GM19468 (cell line): Measurements from ENCODE around the gene RFX3.

Source experiments
- ATAC-seq: cut with Tn5 transposase; IDR thresholded peaks from one replicate; pipeline ENCODE4 v1.9.1; 2021; ENCODE audit warnings: mild to moderate bottlenecking, moderate library complexity, moderate number of reproducible peaks; ENCODE audit not compliant: unreplicated experiment; ENCODE audit errors: extremely low read depth

The RFX3 gene

DNA sequence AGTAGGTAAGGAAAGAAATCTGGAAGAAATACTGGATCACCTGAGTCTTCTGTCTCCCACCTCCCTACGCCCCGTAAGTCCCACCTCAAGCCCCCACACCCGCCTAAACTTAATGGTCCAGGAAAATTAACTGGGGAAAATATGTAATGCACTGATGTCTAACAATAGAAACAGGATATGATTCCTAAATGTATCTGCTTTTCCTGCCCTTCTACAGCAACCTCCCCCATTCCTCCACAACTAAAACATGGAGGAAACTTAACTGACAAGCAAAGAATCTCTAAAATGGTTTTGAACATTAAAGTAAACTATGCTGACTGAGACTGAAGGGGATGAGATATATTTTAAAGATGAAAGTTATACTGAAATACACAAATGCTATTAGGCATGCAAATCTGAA is 10.4 kb downstream of the RFX3 start:
- ATAC-seq: no peak

GRCh38 chr9:3514786-3515185 is 11.0 kb downstream of the RFX3 start:
- ATAC-seq: no peak

DNA sequence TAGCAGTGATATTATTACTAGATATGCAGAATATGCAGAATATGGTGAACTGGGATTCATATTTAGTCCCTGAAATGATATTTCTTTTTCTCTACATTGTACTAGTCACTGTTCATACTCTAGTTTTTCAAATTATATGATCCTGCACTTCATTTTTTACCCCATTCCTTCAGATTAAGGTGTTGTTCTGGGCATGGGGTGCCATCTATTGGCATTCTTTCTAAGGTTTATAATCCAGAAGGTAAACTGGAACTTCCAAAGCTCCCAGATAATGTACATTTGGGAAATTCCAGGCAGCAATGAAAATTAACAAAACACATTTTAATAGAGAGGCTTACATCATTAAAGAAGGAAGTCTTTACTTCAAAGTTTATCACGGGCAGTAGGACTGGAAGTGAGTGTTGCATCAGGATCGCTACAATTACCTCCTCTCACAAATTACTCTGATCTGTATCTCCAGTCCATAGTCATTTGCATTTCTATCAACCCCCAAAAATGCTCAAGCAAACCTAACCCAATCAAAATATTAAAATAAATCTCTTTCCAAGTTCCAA is 12.5 kb downstream of the RFX3 start:
- ATAC-seq: no peak

GRCh38 chr9:3511551-3511950 is 14.2 kb downstream of the RFX3 start:
- ATAC-seq: no peak

GRCh38 chr9:3510796-3511195 is 15.0 kb downstream of the RFX3 start:
- ATAC-seq: no peak

- no peak for ATAC-seq
Measured at GRCh38 chr9:3509926-3510325, 15.9 kb downstream of the RFX3 start.

GRCh38 chr9:3508521-3509291 is 17.1 kb downstream of the RFX3 start:
- ATAC-seq: no peak

GRCh38 chr9:3508078-3508431 is 17.7 kb downstream of the RFX3 start:
- ATAC-seq: no peak

DNA sequence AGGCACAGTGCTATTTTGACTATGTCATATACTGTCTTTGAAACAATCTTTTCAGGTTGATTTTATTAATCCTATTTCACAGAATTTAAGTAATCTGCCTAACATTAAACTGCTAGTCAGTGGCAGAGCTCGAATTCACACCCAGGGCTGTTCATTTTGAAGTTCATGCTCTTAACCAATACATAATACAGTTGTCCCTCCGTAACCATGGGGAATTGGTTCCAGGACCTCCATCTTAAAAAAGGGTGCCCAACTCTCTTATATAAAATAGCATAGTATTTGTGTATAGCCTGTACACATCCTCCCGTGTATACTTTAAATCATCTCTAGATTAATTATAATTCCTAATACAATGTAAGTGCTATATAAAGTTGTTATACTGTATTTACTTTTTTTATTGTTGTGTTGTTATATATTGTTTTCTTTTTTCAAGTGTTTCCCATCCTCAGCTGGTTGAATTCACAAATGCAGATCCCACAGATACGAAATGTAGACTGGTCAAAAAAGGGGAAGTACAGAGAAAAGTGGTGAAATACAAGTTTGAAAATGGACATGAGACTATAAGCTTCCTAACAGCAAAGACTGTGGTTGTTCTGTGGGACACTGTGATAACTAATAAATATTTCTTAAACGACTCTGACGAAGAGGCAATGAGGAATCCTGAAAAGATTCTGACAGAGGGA is 18.3 kb downstream of the RFX3 start:
- no peak for ATAC-seq

DNA sequence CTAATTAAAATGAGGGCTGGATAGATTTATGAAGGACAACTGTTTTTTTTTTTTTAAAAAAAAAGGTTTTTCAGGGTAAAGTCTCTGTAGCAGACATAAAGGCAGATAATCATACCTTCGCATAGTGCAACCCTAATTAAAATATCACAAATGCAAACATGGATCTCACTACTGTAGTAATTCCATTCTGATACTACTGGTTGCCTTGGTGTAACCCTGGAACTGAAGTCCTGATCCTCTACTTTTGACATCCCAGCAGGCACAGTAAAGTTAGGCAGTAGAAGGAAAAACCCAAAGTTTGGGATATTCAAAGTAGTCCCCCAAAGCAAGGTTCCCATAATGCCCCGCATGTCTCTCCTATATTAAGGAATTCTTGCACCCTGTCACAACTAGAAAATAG is 19.6 kb downstream of the RFX3 start:
- no peak for ATAC-seq

DNA sequence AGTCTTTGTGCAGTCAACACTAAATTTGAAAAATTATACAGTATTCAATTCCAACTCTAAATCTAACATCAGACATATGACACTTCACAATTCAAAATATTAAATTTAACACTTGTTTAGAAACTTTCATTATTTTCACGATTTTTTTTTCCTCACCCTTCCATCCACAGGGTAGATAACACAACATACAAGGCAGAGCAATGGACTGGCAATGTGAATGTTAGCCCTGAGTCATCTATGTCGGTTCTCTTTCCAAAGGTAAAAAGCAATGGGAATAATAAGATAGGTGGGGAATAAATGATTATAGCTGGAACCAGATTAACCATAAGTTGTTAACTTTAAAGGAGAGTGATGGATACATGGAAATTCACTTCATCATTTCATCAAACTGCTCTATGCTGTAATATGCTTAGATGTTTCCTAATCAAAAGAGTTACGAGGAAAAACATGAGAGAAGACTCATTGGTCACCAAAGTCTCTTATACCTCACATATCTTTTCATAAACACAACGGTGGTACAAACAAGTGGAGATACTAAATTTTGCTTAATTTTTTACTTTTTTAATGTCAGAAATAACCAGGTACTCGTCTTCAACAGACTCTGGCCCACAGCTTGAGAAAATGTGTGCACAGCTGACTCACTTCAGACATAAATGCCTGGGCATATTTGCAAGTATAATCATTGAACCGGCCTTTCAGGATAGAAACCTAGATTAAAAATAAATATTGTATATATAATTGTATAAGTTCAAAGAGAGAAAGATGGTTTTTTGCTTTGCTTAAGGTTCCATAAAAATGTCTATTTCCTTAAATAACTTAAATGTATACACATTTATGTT is 23.0 kb downstream of the RFX3 start:
- ATAC-seq: no peak

- no peak for ATAC-seq
Measured at GRCh38 chr9:3500044-3500443, 25.8 kb downstream of the RFX3 start.

- no peak for ATAC-seq
Measured at GRCh38 chr9:3498691-3499090, 27.1 kb downstream of the RFX3 start.

- no peak for ATAC-seq
Measured at GRCh38 chr9:3497857-3498256, 27.9 kb downstream of the RFX3 start.

GRCh38 chr9:3497401-3497800 is 28.4 kb downstream of the RFX3 start:
- no peak for ATAC-seq

- no peak for ATAC-seq
Measured at GRCh38 chr9:3495855-3496254, 29.9 kb downstream of the RFX3 start.

- ATAC-seq: no peak
Measured at GRCh38 chr9:3492214-3492613, 33.6 kb downstream of the RFX3 start.

DNA sequence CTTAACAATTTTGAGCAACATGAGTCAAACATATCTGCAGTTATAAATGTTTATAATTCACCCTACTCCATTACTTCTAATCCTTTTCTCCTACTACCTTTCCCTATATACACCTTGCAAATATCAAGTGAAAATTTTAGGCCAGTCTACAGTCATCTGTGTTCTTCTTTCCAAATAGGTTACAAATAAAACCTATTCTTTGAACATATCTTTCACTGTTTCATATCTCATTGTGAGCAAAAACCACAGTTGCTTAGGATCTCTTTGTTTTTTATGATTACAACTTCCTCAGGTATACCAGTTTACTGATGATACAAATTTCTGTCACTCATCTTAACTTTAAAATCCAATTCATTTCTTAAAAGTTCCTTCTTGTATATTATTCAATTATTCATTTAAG is 34.4 kb downstream of the RFX3 start:
- no peak for ATAC-seq

GRCh38 chr9:3490957-3491356 is 34.8 kb downstream of the RFX3 start:
- no peak for ATAC-seq

- ATAC-seq: no peak
Measured at GRCh38 chr9:3482578-3482977, 43.2 kb downstream of the RFX3 start.

GRCh38 chr9:3480353-3480655 is 45.5 kb downstream of the RFX3 start:
- no peak for ATAC-seq
